ENCODE results near the gene HID1. TPM values are rescaled to one million over a fixed set of nuclear protein-coding genes. Genes with fewer than 3 reads are reported as not detected.

The HID1 gene, protein sequence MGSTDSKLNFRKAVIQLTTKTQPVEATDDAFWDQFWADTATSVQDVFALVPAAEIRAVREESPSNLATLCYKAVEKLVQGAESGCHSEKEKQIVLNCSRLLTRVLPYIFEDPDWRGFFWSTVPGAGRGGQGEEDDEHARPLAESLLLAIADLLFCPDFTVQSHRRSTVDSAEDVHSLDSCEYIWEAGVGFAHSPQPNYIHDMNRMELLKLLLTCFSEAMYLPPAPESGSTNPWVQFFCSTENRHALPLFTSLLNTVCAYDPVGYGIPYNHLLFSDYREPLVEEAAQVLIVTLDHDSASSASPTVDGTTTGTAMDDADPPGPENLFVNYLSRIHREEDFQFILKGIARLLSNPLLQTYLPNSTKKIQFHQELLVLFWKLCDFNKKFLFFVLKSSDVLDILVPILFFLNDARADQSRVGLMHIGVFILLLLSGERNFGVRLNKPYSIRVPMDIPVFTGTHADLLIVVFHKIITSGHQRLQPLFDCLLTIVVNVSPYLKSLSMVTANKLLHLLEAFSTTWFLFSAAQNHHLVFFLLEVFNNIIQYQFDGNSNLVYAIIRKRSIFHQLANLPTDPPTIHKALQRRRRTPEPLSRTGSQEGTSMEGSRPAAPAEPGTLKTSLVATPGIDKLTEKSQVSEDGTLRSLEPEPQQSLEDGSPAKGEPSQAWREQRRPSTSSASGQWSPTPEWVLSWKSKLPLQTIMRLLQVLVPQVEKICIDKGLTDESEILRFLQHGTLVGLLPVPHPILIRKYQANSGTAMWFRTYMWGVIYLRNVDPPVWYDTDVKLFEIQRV
- total RNA-seq = 2.2 and 2.3 TPM in 2 replicates

DNA sequence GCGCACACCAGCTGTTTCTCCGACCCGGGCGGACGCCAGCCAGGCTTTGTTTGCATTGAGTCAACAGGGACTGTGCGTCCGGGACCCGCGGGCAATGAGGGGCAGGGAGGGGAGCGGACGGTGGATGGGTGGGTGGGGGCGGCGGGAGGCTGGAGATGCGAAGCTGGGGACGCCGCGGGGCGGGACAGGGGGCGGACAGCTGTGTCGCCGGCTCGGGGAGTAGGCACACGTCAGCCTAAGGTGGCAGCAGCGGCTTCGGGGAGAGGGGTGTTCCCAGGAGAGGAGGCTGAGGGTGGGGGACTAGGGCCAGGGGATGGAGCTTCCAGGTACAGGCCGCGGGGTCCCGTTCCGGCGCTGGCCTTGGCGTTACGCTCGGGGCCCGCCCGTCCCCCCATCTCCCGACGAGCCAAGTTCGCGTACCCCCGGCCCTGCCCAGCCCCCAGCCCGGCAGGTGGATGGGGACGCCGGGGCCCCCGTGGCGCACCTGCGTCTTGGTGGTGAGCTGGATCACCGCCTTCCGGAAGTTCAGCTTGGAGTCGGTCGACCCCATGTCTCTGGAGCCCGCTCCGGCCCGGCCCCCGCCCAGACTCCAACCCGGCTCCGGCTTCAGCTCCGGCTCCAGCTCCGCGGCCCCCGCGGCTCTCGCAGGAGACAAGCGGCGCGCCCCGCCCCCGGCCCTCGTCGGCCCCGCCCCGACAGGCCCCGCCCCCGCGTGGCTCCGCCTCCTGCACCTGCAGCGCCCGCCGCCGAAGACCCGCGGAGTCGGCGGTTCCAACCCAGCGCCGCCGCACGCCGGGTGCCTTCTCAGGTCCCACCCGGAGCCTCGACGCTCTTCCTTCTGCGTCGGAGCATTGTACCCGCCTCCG lies at the start of gene HID1:
Gene HID1 (minus strand): TSS at position 653 of the 866 bp plus-strand sequence. CDS start 103 bp downstream, at position 550.

DNA sequence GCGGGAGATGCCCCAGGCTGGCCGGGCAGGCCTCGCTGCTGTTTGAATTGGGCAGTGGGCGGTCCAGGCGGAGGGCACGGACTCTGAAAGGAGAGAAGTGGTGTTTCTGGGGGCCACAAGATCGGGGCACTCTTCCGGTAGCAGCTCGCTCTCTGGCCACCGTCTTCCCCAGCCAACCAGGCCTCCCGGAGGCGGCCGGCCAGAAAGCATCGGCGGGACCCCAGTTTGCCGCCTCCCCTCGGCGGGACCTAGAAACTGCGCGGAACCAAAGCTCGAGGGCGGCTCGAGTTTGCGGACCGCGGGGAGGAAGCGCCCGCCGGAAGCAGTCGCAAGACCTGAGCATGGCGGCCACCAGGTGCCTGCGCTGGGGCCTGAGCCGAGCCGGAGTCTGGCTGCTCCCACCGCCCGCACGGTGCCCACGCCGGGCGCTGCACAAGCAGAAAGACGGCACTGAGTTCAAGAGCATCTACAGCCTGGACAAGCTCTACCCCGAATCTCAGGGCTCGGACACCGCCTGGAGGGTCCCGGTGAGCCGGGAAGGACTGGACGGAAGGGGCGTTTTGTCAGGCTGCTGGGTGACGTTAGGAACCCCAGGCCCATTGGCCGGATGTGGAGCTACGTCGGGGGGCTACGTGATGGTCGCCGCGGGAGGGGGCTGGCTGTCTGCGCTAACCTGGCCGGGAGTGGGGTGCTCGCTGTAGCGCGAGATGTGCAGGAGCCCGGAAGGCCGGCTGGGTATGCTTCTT lies 40.0 kb upstream of the HID1 start, which contains the start of gene MRPL58:
Gene MRPL58 (plus strand): TSS at position 325 of the 746 bp plus-strand sequence. CDS start 17 bp downstream, at position 342.

DNA sequence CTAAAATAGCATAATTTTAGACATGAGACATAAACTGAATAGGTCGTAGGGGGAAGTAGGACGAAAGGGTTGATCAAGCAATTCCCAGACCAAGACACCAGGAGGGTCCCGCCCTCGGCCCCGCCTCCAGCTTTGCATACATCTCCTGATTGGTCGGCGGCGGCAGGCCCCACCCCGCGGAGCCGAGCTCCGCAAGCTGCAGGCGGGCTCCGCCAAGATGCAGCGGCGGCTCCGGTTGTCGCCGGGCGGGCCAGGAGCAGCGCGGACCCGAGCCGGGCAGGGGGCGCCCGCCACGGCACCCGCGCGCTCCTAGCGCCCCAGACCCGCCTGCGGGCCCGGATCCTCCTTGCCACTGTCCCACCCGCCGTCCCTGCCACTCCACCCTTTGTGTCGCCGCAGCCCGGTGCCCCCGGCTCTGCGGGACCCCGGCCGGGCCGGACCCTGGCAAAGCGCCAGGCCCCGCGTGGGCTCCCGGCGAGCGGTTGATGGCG lies 14.9 kb upstream of the HID1 start, which contains the start of gene CDR2L:
Gene CDR2L (plus strand): TSS at position 215 of the 491 bp plus-strand sequence. CDS start 412 bp downstream, outside the sequence.

DNA sequence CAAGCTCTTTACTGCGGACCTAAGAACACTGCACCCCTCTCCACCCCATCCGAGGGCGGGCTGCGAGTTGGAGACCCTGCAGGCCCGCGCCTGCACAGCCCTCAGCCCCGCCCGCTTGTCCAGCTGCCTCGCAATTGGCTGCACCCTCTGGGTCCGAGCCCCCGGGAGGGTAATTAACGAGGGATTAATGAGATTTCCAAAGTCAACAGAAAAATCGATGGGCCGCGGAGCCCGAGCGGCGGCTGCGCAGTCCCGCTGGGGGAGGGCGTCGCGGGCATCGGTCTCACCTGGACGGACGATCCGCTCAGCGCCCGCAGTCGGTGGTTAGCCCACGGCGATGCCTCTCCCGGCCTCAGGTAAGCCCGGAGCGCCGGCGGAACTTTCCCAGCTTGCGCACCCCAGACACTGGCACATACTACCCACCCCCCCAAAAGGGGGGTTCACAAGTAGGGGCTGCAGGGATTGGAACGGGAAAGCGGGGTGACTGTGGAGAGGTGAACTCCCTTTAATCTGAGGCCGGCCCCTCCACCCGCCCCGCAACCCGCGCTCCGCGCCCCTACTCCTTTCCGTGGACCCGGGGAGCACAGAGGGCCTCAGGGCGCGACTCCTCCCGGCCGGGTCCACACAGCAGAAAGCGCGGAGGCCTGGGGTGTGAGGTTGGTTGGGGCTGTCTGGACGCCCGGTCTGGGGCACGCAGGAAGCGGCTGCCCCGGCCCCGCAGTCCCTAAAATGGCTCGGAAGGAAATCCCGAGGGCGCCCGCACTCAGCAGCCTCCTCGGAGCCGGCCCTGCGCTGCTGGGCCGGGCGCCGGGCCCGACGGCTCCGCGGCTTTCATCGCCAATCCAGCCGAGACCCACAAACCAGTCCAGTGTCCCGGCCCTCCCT lies 36.7 kb downstream of the HID1 start, which contains the start of gene OTOP3:
Gene OTOP3 (plus strand): TSS at position 314 of the 885 bp plus-strand sequence. CDS start 24 bp downstream, at position 338.

DNA sequence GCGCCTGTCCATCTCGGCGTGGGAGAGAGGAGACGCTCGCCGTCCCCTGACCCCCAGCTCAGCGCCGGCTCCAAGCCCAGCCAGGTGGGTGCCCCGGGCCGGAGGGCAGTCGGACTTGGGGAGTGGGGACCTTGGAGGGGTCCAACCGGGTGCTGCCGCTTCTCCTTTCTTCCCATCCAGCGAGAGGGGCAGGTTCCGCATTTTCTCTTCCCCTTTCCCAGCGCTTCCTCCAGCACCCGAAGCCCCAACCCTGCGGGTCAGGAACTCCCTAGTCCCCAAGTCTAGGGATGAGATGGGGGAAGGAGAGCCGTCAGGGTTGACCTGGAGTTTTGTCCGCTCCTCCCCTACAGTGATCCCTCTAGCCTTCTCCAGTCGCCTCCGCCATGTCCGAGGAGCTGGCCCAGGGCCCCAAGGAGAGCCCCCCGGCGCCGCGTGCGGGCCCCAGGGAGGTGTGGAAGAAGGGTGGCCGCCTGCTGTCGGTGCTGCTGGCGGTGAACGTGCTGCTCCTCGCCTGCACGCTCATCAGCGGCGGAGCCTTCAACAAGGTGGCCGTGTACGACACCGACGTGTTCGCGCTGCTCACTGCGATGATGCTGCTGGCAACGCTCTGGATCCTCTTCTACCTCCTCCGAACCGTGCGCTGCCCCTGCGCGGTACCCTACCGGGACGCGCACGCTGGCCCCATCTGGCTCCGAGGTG lies 48.2 kb downstream of the HID1 start, which contains the start of gene OTOP2:
Gene OTOP2 (plus strand): TSS at position 24 of the 699 bp plus-strand sequence. CDS start 360 bp downstream, at position 384.

DNA sequence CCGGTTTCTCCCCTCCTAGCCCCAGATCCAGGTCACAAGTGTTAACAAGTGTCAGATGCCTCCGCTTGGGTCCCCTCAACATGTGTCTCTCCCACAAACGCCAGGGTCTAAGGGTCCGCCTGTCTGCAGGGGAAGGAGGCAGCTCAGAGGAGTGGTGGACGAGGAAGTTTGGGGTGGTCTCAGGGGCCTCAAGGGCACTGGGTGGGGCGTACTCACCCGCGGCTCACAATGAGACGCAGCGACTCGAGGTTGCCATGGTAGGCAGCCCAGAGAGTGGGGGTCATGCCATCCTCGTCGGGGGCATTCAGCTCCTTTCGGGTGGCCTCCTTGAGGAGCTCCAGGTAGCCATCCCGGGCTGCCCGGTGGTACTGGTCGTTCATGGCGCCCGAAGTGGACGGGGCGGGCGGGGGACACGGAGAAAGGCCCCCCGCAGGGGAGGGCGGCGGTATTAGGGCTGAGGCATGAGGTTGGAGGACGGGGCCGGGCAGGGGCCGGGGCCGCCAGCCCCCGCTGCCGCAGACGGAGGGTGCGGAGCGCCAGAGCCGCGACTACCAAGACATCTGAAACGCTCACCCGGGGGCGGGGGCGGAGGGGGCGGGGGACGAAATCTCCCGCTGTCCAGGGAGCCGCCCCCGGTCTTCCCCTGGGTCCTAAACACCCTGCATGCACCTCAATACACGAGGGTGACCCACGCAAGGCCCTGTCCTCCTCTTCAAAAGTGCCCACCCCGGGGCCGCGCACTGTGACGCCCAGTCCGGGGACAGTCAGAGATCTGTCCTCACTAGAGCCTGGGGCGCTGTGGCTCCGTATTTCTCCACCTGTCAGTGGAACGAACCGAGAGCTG lies 49.6 kb downstream of the HID1 start, which contains the start of gene USH1G:
Gene USH1G (minus strand): TSS at position 562 of the 844 bp plus-strand sequence. CDS start 182 bp downstream, at position 380.

Other genes with a start within 250 kb of the HID1 start
- 0.33 and 0.36 TPM in 2 replicates for gene RAB37, start 235.5 kb downstream of the HID1 start, total RNA-seq
- 13.0 and 14.5 TPM in 2 replicates for gene NHERF1, start 224.1 kb downstream of the HID1 start, total RNA-seq
- gene NAT9, start 196.4 kb downstream of the HID1 start, total RNA-seq = 32.6 and 46.7 TPM in 2 replicates
- 0.13 and 0.50 TPM in 2 replicates for gene GRIN2C, start 112.9 kb downstream of the HID1 start, total RNA-seq
- 25.0 and 43.9 TPM in 2 replicates for gene FDXR, start 99.8 kb downstream of the HID1 start, total RNA-seq
- not detected in 2 replicates for gene FADS6, start 79.1 kb downstream of the HID1 start, total RNA-seq
- gene USH1G, start 49.5 kb downstream of the HID1 start, total RNA-seq = 0.03 TPM in 1 of 2 replicates, not detected in the other
- not detected in 2 replicates for gene OTOP2, start 48.5 kb downstream of the HID1 start, total RNA-seq
- not detected in 2 replicates for gene OTOP3, start 36.9 kb downstream of the HID1 start, total RNA-seq
- gene CDR2L, start 14.9 kb upstream of the HID1 start, total RNA-seq = 22.5 and 25.6 TPM in 2 replicates
- gene MRPL58, start 39.9 kb upstream of the HID1 start, total RNA-seq = 13.4 and 15.6 TPM in 2 replicates
- 129 and 130 TPM in 2 replicates for gene ATP5PD, start 74.2 kb upstream of the HID1 start, total RNA-seq
- 19.7 and 23.1 TPM in 2 replicates for gene KCTD2, start 74.5 kb upstream of the HID1 start, total RNA-seq
- 3.3 and 6.9 TPM in 2 replicates for gene SLC16A5, start 115.2 kb upstream of the HID1 start, total RNA-seq
- 3.1 and 3.3 TPM in 2 replicates for gene ARMC7, start 137.2 kb upstream of the HID1 start, total RNA-seq
- 23.1 TPM in 2 replicates for gene NT5C, start 159.0 kb upstream of the HID1 start, total RNA-seq
- gene JPT1, start 181.8 kb upstream of the HID1 start, total RNA-seq = 57.6 and 68.6 TPM in 2 replicates
- 91.4 and 105 TPM in 2 replicates for gene SUMO2, start 210.2 kb upstream of the HID1 start, total RNA-seq
- 19.0 and 28.8 TPM in 2 replicates for gene NUP85, start 232.9 kb upstream of the HID1 start, total RNA-seq